ENCODE data around the gene CHD1.

The CHD1 gene

DNA sequence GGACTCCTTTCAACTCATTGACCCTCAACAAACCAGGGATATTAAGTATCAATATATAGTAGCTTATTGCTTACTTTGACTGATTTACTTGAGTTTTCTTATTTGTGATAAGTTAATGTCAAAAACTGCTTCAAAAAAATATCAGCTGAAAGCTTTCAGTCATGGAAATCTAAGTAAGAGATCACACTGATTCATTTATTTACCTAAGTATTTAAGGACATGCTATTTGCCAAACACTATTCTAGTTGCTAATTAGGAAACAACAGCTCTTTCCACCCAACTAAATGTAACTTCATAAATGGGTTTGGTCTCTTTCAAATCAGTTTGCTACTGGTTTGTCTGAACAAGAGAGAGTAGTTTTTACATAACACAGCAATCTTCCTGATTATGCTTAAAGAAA is 48.2 kb downstream of the CHD1 start:
- no peaks in the 10 kb centered on the region for H3K9me3 Mint-ChIP-seq
- DNase-seq (ENCODE audit: low spot score in 2 of 2) (no peak), ATAC-seq (no peak)
- peak overlapping the region; percentile 52 for H3K27ac Mint-ChIP-seq
- no peak overlapping the region for H3K4me3 Mint-ChIP-seq
- H3K36me3 Mint-ChIP-seq = peaks cover 100% of the 10 kb centered on the region
- peaks cover 6% of the 10 kb centered on the region for H3K4me1 Mint-ChIP-seq

DNA sequence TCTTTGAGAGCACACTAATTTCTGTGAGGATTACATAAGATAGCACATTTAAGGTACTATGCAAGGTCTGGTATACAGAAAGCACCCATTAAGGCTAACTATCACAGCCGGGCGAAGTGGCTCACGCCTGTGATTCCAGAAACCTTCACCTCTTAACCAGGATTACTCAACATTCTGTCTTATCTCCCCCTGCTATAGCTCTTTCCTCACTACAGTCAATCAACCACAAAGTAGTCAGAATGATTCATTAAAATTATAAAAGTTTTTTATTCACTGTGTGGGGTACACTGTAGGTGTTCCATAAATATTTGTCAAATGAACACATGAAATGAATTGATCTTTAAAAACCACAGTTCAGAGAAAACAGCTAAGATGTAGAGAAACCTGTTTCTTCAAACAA is 48.7 kb downstream of the CHD1 start:
- no peak overlapping the region for H3K4me3 Mint-ChIP-seq
- peaks cover 100% of the 10 kb centered on the region for H3K36me3 Mint-ChIP-seq
- H3K9me3 Mint-ChIP-seq = no peaks in the 10 kb centered on the region
- ATAC-seq (peak; percentile 96), DNase-seq (ENCODE audit: low spot score in 2 of 2) (no peak)
- H3K4me1 Mint-ChIP-seq = peaks cover 6% of the 10 kb centered on the region
- H3K27ac Mint-ChIP-seq = peak overlapping the region; percentile 52

DNA sequence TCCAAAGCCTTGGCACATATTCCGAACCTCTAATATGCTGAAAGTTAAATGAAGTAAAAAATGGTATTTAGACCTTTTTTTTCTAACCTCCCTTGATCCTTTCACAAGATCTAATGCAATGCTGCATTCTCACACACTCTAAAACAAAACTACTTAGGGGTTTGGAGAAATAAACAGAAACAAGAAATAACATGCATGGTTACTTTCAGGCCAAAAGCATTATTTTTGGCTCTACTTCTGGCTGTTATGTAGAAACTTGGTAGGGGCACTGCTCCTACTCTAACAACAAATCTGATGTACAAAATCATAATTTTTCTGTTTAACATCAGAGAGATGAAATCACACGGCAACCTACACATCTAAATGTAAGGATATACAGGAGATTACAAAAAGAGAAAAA is 51.2 kb downstream of the CHD1 start:
- Mint-ChIP-seq H3K4me3 (no peak overlapping the region), H3K9me3 (no peaks in the 10 kb centered on the region), H3K36me3 (peaks cover 100% of the 10 kb centered on the region), H3K4me1 (peaks cover 6% of the 10 kb centered on the region), H3K27ac (peak overlapping the region; percentile 18)
- ATAC-seq (no peak), DNase-seq (ENCODE audit: low spot score in 2 of 2) (no peak)

DNA sequence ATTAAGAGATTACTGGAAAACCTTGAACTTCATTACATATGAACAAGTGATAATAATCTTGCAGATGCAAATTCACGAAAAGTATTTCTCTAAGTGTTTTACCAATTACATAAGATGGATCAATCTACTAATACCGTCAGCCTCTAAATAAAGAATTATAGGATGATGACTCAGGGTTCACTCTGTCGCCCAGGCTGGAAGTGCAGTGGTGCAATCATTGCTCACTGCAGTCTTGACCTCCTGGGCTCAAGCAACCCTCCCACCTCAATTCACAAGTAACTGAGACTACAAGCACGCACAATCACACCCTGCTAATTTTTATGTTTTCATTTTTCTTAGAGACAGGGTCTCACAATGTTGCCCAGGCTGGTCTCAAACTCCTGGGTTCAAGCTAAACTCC is 56.1 kb downstream of the CHD1 start:
- no peak overlapping the region for H3K27ac Mint-ChIP-seq
- DNase-seq (ENCODE audit: low spot score in 2 of 2) = no peak
- no peaks in the 10 kb centered on the region for H3K9me3 Mint-ChIP-seq
- H3K4me1 Mint-ChIP-seq = peaks cover 2% of the 10 kb centered on the region
- H3K36me3 Mint-ChIP-seq = peaks cover 100% of the 10 kb centered on the region
- ATAC-seq = no peak
- H3K4me3 Mint-ChIP-seq = no peak overlapping the region

DNA sequence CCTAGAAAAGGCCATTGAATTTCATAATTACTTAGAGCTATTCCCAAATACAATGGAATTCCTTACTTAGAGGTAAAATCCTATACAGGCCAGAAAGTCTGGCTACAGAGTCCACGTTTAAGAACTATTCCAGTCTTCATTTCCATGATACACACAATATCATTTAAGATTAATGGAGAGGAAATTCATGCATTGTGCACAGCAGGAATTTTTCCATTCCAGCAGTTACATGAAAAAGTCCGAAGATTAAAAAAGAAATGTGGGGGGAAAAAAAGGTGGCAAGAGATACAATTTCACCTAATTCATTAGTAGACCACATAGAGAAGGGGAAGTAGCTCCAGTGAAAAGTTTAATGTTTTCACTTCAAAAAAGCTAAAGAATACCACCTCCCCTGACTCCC is 63.1 kb downstream of the CHD1 start:
- peak overlapping the region; percentile 0 for H3K27ac Mint-ChIP-seq
- H3K9me3 Mint-ChIP-seq = no peaks in the 10 kb centered on the region
- no peaks in the 10 kb centered on the region for H3K4me1 Mint-ChIP-seq
- H3K36me3 Mint-ChIP-seq = peaks cover 100% of the 10 kb centered on the region
- ATAC-seq (no peak), DNase-seq (ENCODE audit: low spot score in 2 of 2) (no peak)
- no peak overlapping the region for H3K4me3 Mint-ChIP-seq

DNA sequence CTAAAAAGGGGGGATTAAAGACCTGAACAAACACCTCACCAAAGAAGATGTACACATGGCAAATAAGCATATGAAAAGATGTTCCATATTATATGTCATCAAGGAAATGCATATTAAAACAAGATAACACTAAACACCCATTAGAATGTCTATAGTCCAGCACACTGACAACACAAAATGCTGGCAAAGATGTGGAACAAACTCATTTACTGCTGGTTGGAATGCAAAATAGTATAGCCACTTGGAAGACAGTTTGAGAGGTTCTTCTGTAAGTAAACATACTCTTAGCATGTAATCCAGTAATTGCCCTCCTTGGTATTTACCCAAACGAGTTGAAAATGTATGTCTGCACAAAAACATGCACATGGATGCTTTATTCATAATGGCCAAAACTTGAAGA is 81.8 kb downstream of the CHD1 start:
- Mint-ChIP-seq H3K4me1 (no peaks in the 10 kb centered on the region), H3K9me3 (no peaks in the 10 kb centered on the region), H3K4me3 (no peak overlapping the region)

DNA sequence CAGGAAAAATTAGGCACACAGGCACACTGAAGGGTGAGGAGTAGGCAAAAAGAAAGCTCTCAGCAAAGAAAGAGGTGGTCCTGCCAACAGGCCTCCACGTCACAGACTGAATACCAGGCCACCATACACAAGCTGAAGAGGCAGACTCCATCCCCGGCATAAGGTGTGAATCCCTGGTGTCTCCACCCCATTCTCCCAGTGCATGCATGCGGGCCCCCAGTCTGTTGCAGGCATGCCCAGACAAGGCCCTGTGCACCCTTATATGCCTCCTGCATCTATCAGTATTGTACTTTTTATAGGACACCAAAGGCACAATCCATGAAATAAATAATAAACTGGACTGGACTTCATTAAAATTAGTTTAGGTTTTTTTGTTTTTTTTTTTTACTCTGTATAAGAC is 82.3 kb downstream of the CHD1 start:
- Mint-ChIP-seq H3K4me1 (no peaks in the 10 kb centered on the region), H3K9me3 (no peaks in the 10 kb centered on the region), H3K4me3 (no peak overlapping the region), H3K36me3 (no peaks in the 10 kb centered on the region), H3K27ac (no peak overlapping the region)
- ATAC-seq (no peak), DNase-seq (ENCODE audit: low spot score in 2 of 2) (no peak)

More for the DNA sequence above, 81.8 kb downstream of the CHD1 start:
- ATAC-seq = no peak
- Mint-ChIP-seq H3K36me3 (no peaks in the 10 kb centered on the region), H3K27ac (no peak overlapping the region)
- DNase-seq (ENCODE audit: low spot score in 2 of 2) = no peak

DNA sequence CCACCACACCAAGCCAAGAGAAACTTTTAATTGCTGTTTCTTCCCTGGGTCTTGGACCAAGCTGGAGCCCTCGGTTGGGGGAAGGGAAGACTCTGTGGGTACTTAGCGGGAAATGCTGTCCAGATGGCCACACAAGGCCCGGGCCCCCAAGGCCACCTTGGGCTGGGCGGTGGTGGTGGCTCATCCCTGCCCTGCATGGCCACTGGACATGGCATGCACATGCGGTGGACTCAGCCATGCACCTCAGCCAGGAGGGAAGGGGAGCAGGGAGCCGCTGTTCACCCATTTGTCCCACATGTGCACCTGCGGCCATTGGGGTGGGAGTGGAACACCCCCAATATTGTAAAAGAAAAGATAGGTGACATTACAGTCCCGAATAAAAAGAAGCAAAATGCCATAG is 82.9 kb downstream of the CHD1 start:
- no peaks in the 10 kb centered on the region for H3K4me1 Mint-ChIP-seq
- ATAC-seq (no peak), DNase-seq (ENCODE audit: low spot score in 2 of 2) (no peak)
- no peaks in the 10 kb centered on the region for H3K9me3 Mint-ChIP-seq
- H3K36me3 Mint-ChIP-seq = no peaks in the 10 kb centered on the region
- H3K27ac Mint-ChIP-seq = no peak overlapping the region
- no peak overlapping the region for H3K4me3 Mint-ChIP-seq

DNA sequence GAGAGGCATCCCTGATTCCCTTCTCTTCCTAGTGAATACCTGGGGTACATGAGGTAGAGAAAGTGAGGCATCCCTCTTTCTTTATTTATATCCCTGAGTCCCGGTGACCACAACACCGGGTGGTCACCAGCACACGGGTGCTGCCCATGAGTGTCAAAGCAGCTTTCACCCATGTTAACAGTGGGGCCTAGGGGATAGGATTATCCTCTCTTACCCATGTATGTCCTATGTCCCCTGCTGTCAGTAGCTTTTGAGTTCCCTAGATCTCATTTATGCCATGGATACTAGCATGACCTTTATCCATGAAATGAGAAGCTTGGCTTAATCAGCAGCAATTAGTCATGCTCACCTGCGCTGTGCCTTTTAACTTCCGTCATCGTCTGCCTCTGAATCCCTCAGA is 83.9 kb downstream of the CHD1 start:
- DNase-seq (ENCODE audit: low spot score in 2 of 2) (no peak), ATAC-seq (no peak)
- Mint-ChIP-seq H3K9me3 (no peaks in the 10 kb centered on the region), H3K27ac (no peak overlapping the region), H3K4me3 (no peak overlapping the region), H3K4me1 (no peaks in the 10 kb centered on the region), H3K36me3 (no peaks in the 10 kb centered on the region)

DNA sequence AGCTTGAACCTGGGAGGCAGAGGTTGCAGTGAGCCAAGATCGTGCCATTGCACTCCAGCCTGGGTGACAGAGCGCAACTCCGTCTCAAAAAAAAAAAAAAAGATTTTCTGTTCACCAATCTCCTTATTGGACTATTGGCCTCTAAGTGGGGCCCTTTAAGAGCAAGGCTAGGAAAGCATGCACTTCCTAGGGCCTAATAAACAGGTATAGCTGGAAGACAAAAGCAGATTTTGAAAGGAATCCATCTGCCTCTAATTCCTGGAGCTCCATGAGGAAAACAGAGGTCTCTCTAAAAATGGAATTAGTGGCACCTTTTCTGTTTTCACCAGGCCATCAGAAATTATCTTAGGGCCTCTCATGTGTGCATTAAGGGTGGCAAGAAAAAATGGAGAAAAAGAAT is 85.3 kb downstream of the CHD1 start:
- Mint-ChIP-seq H3K4me1 (no peaks in the 10 kb centered on the region), H3K27ac (no peak overlapping the region), H3K36me3 (no peaks in the 10 kb centered on the region), H3K9me3 (no peaks in the 10 kb centered on the region), H3K4me3 (no peak overlapping the region)
- ATAC-seq (no peak), DNase-seq (ENCODE audit: low spot score in 2 of 2) (no peak)

DNA sequence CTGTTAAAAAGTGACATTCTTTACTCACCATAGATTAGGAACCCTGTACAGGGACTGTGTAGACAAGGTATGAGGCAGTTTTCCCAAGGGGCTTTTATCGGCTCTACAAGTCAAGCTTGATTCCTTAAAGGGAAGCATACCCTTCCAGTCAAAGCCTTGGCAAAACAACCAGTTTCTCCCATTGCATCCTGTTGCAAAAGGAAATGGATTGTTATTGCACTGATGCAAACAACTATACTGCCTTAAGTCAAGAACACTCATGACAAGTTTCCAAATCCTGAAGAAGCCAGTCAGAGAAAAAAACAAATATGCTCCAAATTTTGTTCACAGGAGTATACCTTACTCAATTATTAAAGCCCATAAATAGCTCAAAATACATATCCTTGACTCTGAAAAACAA is 87.9 kb downstream of the CHD1 start:
- no peak overlapping the region for H3K4me3 Mint-ChIP-seq
- H3K36me3 Mint-ChIP-seq = no peaks in the 10 kb centered on the region
- DNase-seq (ENCODE audit: low spot score in 2 of 2) = no peak
- H3K9me3 Mint-ChIP-seq = no peaks in the 10 kb centered on the region
- H3K4me1 Mint-ChIP-seq = no peaks in the 10 kb centered on the region
- no peak for ATAC-seq
- no peak overlapping the region for H3K27ac Mint-ChIP-seq

DNA sequence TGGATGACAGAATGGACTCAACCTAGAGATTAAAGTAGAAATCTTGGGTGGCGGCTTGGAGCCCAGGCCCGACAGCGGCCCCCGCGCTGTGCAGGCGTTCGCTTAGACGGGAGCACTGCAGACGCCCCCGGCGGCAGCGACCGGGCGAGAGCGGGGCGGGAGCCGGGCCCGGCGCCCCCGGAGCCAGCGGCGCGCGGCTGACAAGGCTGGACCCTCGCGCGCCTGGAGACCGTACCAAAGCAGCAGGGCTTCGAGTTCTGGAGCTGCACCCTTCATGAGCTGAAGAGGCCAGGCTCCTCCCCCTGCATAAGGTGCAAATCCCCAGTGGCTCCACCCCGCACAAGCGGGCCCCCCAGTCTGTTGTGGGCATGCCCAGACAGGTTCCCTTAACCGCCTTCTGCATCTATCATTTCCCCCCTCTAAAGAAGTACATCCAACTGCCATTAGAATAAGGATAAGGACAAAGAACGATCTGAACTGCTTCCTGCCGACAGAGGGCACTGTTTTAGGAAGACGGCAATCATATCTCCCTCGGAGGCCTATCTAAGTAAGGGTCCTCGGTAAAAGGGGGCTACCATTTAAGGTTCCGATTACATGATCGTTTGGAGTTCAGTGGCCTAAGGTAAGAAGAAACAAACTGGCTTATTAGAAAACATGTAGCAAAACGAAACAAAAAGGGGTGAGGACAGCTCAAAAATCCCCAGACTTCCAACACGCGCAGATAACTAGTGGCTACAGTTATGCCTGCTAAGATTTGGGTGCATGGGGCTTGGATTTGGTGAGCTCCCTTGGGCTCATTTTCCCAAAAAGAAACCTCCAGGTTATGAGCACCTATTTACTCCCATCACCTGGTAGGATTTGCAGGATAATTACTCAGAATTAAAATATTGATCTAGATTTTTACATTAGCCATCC is 89.1 kb downstream of the CHD1 start:
- ATAC-seq = peak; percentile 40
- H3K36me3 Mint-ChIP-seq = no peaks in the 10 kb centered on the region
- H3K27ac Mint-ChIP-seq = no peak overlapping the region
- no peak overlapping the region for H3K4me3 Mint-ChIP-seq
- H3K9me3 Mint-ChIP-seq = no peaks in the 10 kb centered on the region
- no peaks in the 10 kb centered on the region for H3K4me1 Mint-ChIP-seq
- no peak for DNase-seq (ENCODE audit: low spot score in 2 of 2)

DNA sequence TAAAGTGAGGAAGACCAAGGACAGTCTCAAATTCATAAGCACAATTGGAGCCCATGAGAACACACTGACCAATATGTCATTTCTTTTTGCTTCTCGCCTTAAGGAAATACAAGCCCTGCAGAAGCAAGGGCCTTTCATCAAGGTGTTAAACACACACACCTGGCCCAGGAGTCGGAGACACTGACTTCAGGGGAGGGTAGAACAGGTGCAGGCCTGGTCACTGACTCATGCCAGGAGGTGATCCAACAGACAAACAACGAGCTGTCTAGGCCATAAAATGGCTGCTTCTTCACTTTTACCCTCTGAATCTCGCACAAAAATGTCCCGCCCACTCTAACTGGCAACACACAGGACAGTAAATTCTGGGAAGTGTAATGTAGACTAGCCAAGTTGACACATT is 92.6 kb downstream of the CHD1 start:
- H3K27ac Mint-ChIP-seq = no peak overlapping the region
- no peaks in the 10 kb centered on the region for H3K36me3 Mint-ChIP-seq
- H3K9me3 Mint-ChIP-seq = no peaks in the 10 kb centered on the region
- H3K4me3 Mint-ChIP-seq = no peak overlapping the region
- H3K4me1 Mint-ChIP-seq = no peaks in the 10 kb centered on the region
- ATAC-seq (no peak), DNase-seq (ENCODE audit: low spot score in 2 of 2) (no peak)

DNA sequence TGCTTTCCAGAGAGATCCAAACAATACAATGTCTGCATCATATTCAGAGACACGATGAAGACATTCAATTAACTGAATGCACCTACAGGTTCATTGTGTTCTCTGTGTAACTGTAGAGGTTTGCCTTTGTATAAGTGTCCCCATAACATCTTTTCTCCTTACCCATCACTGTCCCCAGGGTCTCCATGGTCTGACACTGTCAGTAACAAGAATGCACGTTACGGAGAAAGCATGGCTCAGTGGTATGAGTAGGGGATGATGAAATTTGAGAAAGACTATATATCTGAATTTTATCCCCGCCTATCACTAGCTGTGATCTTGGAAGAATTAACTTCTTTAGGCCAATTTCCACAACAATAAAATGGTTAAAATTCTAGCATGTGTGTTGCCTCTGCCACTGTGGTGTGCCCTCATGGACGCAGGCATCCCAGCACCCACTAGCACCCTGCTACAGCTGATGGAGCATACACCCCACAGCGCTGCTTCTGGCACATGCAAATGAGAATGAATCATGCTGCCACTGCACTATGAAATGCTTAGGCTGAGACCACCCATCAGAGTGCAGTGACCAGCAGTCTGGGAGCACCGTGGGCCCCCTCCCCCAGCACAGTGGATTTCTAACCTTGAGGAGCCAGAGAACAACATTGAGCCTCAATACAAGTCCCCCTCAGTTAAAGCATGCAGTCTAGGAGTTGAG is 101.1 kb downstream of the CHD1 start:
- ATAC-seq = no peak
- no peak overlapping the region for H3K27ac Mint-ChIP-seq
- H3K4me3 Mint-ChIP-seq = no peak overlapping the region
- H3K9me3 Mint-ChIP-seq = no peaks in the 10 kb centered on the region
- no peaks in the 10 kb centered on the region for H3K4me1 Mint-ChIP-seq
- DNase-seq (ENCODE audit: low spot score in 2 of 2) = no peak
- H3K36me3 Mint-ChIP-seq = no peaks in the 10 kb centered on the region

DNA sequence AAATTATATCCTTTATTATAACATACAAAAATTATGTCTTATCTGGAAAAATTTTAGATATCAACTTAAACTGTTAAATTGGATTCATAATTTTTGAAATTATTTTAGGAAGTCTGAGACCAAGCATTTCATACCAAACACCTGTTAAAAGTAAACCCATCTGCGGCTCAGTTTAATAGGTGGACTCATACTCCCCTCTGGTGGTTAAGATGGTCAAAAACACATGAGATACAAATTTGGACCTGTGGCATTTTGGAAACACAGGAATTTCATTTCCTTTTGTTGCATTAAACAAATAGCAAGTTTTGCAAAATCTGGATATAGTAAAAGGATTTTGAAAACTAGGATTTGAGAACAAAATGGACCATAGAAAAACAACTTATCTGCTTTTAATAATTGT is 101.6 kb downstream of the CHD1 start:
- H3K9me3 Mint-ChIP-seq = no peaks in the 10 kb centered on the region
- no peak for DNase-seq (ENCODE audit: low spot score in 2 of 2)
- ATAC-seq = no peak

More for the DNA sequence above, 101.6 kb downstream of the CHD1 start:
- H3K4me3 Mint-ChIP-seq = no peak overlapping the region
- H3K36me3 Mint-ChIP-seq = no peaks in the 10 kb centered on the region
- no peak overlapping the region for H3K27ac Mint-ChIP-seq
- no peaks in the 10 kb centered on the region for H3K4me1 Mint-ChIP-seq

Measured in stimulated activated effector memory CD8-positive, alpha-beta T cell treated with anti-CD3 and anti-CD28 coated beads, Interleukin-12 subunit alpha, Interleukin-12 subunit beta, amount 100 ng/mL, for 72 hours (primary cell).